HG03565 (cell line): ENCODE data around the gene CYP27C1.
"Not testable (repeated sequence)": the region's sequence is repeated elsewhere in the genome, so short reads cannot be mapped to it uniquely, and the experiment has no call there.

Source experiments
- ATAC-seq: cut with Tn5 transposase; IDR thresholded peaks from one replicate; pipeline ENCODE4 v1.9.1; 2021; ENCODE audit warnings: mild to moderate bottlenecking, moderate library complexity; ENCODE audit not compliant: unreplicated experiment

The CYP27C1 gene

GRCh38 chr2:127173057-127173456 is 47.0 kb downstream of the CYP27C1 start:
- no peak for ATAC-seq

- no peak for ATAC-seq
Measured at GRCh38 chr2:127172306-127172705, 47.8 kb downstream of the CYP27C1 start.

GRCh38 chr2:127170452-127171197 is 49.5 kb downstream of the CYP27C1 start:
- no peak for ATAC-seq

GRCh38 chr2:127170021-127170420 is 50.1 kb downstream of the CYP27C1 start:
- ATAC-seq, result no peak

GRCh38 chr2:127169066-127169660 is 50.9 kb downstream of the CYP27C1 start:
- no peak for ATAC-seq

GRCh38 chr2:127166231-127166860 is 53.8 kb downstream of the CYP27C1 start:
- ATAC-seq, result no peak

GRCh38 chr2:127165539-127165935 is 54.6 kb downstream of the CYP27C1 start:
- ATAC-seq, result no peak

- no peak for ATAC-seq
Measured at GRCh38 chr2:127164761-127165538, 55.1 kb downstream of the CYP27C1 start.

GRCh38 chr2:127163921-127164320 is 56.2 kb downstream of the CYP27C1 start:
- ATAC-seq, result no peak

- not testable (repeated sequence) for ATAC-seq
Measured at GRCh38 chr2:127163090-127163406, 57.1 kb downstream of the CYP27C1 start.

GRCh38 chr2:127162261-127163089 is 57.6 kb downstream of the CYP27C1 start:
- ATAC-seq, result no peak

GRCh38 chr2:127161176-127162136 is 58.6 kb downstream of the CYP27C1 start:
- ATAC-seq, result no peak

GRCh38 chr2:127160676-127161075 is 59.4 kb downstream of the CYP27C1 start:
- ATAC-seq, result no peak

- no peak for ATAC-seq
Measured at GRCh38 chr2:127159543-127159942, 60.6 kb downstream of the CYP27C1 start.

GRCh38 chr2:127158614-127159290 is 61.3 kb downstream of the CYP27C1 start:
- no peak for ATAC-seq

GRCh38 chr2:127157651-127158485 is 62.2 kb downstream of the CYP27C1 start:
- no peak for ATAC-seq

GRCh38 chr2:127157114-127157513 is 63.0 kb downstream of the CYP27C1 start:
- ATAC-seq, result no peak

GRCh38 chr2:127155947-127156346 is 64.2 kb downstream of the CYP27C1 start:
- no peak for ATAC-seq
